GM18499 (cell line): ENCODE measurements around the gene C5orf15.
"Not testable (repeated sequence)": the region's sequence is repeated elsewhere in the genome, so short reads cannot be mapped to it uniquely, and the experiment has no call there.

ENCODE experiments used
- ATAC-seq: cut with Tn5 transposase; IDR thresholded peaks from one replicate; pipeline ENCODE4 v1.9.1; 2021; ENCODE audit warnings: moderate number of reproducible peaks; ENCODE audit not compliant: insufficient read depth, unreplicated experiment

The C5orf15 gene

GRCh38 chr5:133966090-133966489 is 2.3 kb downstream of the C5orf15 start:
- ATAC-seq = no peak

DNA sequence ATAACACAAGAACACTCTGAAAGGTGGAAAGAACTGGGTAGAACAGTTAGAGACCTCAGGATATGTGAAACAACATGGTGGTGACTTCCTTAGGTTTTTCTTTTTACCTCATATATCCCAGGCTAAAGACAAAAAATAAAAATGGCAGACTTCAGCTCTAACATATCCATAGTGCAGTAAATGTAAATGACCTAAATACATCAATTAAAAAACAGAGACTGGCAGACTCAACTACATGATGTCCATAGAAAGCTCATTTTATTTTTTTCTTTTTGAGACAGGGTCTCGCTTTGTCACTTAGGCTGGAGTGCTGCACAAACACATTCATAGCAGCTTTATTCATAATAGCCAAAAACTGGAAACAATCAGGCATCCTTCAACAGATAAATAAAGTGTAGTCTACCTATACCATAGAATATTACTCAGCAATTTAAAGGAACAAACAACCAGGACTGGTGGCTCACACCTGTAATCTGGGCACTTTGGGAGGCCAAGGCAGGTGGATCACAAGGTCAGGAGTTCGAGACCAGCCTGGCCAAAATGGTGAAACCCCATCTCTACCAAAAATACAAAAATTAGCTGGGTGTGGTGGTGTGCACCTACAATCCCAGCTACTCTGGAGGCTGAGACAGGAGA is 4.8 kb downstream of the C5orf15 start:
- ATAC-seq = no peak

DNA sequence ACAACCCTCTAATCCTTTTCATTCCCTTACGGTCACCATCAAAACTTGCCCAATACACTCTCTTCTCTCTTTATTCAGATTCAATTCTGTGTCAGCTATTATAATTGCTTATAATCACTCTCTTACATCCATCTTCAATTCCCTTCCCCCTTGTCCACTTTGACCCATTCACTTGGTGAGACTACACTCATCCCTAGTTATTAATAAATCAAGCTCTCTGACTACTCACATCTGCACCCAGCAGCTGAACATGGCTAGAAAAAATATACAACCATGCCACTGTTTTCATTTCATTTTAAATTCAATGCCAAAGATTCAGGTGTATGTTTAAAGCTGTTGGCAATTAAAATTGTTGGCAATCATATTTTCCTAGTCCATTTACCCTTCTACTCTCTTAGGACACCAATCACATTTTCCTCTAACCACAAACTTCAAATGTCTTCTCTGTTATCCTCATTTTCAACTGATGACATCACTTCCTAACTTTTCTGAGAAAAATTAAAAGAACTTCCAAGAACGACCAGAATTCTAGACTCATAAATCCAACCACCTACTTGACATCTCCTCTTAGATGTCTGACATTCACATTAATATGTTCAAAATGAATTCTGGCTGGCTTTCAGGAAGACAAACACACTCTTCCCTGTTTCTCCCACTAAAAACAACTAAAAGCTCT is 5.5 kb downstream of the C5orf15 start:
- no peak for ATAC-seq

DNA sequence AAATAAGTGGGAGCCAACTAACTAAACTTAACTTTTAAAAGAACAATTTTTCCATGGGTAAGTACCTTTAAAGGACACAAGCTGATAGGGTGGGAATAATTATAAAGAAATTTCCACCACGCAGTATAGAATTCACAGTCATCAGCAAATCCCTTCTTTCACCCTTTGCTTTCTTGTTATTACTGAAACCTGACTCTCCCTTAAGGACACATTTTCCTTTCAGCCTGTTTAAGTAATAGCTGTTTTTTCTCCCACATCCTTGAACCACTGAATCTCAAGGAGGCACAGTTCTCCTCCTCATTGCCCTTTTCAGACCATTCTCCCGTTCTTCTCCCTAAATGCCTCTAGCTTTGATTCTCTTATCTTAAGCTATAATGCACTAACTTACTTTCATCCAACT is 6.3 kb downstream of the C5orf15 start:
- ATAC-seq = no peak

- no peak for ATAC-seq
Observed at GRCh38 chr5:133959643-133960042, 8.8 kb downstream of the C5orf15 start.

DNA sequence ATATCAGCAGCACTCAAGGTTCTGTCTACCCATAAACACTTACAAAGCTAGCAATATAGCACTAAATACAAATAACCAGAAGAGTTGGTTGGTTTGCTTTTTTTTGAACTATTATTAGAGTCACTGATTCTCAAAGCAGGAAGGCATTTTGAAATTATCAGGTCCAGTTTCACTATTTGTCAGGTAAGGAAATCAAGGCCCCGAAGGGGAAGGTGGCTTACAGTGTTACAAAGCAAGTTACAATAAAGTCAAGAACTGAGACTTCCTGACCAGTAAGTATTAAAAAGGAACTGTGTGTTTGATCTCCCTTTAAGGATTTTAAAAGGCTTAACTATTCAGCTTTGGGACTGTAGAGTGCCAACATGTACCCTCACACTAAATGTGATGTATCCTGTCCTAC is 10.8 kb downstream of the C5orf15 start:
- peak; percentile 51 for ATAC-seq

DNA sequence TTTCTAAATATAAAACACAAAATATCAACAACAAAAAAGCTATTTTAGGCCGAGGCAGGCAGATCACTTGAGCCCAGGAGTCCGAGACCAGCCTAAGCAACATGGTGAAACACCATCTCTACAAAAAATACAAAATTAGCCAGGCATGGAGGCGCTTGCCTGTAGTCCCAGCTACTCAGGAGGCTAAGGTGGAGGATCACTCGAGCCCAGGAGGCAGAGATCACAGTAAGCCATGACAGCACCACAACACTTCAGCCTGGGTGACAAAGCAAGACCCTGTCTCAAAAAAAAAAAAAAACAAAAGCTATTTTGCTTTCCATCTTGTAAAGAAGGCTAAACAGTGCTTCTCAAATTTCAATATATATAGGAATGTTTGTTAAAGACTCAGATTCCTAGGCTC is 11.3 kb downstream of the C5orf15 start:
- no peak for ATAC-seq

- not testable (repeated sequence) for ATAC-seq
Observed at GRCh38 chr5:133956196-133956595, 12.2 kb downstream of the C5orf15 start.

GRCh38 chr5:133953568-133954145 is 14.8 kb downstream of the C5orf15 start:
- no peak for ATAC-seq

DNA sequence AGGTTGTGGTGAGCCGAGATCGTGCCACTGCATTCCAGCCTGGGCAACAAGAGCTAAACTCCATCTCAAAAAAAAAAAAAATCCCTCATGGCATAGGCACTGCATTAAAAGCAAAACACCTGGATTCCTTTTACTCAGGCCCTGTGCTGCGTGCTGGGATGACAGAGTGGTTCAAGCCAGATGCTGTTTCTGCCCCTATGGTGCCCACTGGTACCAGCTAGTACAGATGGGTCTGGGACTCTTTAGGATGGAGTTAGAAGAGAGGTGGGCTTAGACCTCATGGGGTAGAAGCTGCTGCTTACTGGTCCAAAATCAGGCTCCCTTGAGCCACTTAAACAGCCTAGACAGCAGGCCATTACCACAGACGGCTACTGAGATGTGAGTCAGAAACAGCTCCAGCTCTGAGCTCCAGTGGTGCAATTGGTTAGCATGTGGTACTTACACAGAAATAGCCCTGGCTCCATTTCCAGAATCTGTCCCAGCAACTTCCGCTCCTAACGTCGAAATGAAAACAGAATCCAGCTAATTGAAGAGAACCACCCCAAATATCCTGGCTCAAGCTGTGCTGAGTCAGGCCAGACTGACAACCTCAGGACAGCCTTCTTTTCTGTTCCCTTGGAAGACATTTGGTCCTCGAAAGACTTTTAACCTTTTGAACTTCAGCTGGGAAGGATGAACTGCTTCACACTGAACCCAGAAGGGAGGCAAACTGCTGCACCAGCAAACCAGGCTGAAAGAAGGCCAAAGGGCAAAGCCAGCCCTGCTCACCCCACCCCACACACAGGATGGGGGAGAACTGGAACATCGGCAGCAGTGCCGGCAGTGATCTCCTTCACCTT is 15.5 kb downstream of the C5orf15 start:
- ATAC-seq = no peak

DNA sequence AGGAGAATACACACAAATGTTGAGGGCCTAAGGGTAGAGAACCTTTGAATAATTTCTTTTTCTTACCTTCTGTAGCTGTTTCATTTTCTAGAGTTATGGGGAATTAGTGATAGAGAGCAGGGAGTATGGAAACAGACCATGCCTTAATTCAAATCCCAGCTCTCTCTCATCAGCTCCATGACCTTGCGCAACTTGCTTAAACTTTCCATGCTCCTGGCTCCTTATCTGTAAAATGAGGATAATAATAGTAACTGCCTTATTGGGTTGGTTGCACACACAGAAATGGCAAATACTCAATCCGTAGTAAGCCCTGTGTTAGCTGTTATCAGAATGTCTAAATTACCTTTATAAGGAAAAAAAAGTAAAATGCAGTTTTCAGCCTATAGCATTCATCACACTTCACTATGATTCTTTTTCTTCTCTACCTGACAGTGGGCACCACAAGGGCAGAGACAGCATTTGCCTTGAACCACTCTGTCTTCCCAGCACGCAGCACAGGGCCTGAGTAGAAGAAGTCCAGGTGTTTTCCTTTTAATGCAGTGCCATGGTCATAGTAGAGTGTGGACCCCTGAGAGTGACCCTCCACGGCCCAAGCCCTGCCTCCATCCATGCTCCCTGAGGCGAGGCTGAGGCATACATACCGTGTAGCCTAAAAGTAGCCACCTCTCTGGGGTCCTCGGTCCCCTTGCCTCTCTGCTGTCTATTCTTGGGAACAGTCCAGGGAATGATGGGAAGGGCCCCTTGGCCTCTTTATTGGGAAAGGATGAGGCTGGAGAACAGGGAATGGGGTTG is 17.4 kb downstream of the C5orf15 start:
- no peak for ATAC-seq

- ATAC-seq = no peak
Observed at GRCh38 chr5:133948721-133949120, 19.7 kb downstream of the C5orf15 start.

DNA sequence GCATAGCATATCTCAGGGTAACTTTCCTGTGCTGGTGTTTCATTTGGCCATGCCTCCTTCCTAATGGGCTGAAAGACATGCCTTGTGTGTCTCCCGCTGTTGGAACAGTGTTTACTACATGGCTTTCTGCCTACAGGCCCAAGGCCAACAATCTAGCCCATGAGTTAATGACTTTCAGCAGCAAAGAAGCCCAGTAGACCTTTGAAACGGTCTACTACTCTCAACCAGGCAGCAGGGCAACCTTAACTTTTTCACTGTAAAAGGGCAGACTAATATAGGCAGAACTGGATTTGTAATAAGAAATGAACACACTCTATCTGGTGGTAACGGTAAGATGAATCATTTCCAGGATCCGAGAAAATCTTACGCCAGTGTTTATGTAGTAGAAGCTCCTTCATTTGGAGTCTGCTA is 21.0 kb downstream of the C5orf15 start:
- ATAC-seq = no peak

- no peak for ATAC-seq
Observed at GRCh38 chr5:133945568-133945967, 22.9 kb downstream of the C5orf15 start.

GRCh38 chr5:133944263-133945185 is 23.9 kb downstream of the C5orf15 start:
- no peak for ATAC-seq

- no peak for ATAC-seq
Observed at GRCh38 chr5:133943475-133943817, 25.0 kb downstream of the C5orf15 start.

GRCh38 chr5:133942614-133943474 is 25.6 kb downstream of the C5orf15 start:
- ATAC-seq = no peak

DNA sequence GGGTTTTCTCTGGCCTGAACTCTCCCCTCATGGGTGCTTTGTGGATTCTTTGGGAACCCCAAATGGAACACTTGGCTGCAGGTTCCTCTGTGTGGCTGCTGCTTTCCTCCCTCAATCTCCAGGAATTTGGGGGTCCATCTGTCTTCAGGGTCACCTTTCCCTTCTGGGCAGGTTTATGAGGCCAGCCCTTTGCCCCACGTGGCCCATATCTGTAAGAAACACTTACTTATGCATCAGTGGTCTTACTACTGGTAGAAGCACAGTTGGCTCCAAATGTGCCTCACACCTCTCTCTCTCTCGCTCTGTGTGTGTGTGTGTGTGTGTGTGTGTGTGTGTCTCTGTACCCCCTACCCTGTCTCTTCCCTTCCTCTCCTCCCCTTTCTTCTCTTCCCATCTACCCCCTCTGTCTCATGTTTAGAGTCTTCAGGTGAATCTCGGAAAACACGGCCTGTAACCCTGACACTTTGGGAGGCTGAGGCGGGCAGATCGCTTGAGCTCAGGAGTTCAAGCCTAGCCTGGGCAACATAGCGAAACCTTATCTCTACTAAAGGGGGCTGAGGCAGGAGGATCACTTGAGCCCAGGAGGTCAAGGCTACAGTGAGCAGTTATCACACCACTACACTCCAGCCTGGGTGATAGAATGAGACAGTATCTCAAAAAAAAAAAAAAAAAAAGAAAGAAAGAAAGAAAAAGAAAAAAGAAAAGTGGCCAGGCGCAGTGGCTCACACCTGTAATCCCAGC is 26.8 kb downstream of the C5orf15 start:
- ATAC-seq = no peak
